Erythroblast (primary cell): ENCODE results near the gene FBLN2.

Source experiments
- GATA1 ChIP-seq: IDR thresholded peaks from 2 replicates; pipeline ENCODE4 v1.6.1; 2011; ENCODE audit warnings: low read depth, mild to moderate bottlenecking, control low read depth, low read length, moderate library complexity
- POLR2A ChIP-seq: IDR thresholded peaks from 2 replicates; pipeline ENCODE4 v1.6.1; 2011; ENCODE audit warnings: mild to moderate bottlenecking, low read length

- no peak for TF ChIP-seq POLR2A
- no peak for TF ChIP-seq GATA1
Measured at GRCh38 chr3:13519006-13519791, 29.7 kb upstream of the FBLN2 start.
